SKM-1 (cell line): ENCODE data around the gene PLPPR5.

Experiments
- DNase-seq: peaks from one replicate; lab custom pipeline; 2025; ENCODE audit not compliant: unreplicated experiment; lab: John Stamatoyannopoulos, UW

PLPPR5 gene

DNA sequence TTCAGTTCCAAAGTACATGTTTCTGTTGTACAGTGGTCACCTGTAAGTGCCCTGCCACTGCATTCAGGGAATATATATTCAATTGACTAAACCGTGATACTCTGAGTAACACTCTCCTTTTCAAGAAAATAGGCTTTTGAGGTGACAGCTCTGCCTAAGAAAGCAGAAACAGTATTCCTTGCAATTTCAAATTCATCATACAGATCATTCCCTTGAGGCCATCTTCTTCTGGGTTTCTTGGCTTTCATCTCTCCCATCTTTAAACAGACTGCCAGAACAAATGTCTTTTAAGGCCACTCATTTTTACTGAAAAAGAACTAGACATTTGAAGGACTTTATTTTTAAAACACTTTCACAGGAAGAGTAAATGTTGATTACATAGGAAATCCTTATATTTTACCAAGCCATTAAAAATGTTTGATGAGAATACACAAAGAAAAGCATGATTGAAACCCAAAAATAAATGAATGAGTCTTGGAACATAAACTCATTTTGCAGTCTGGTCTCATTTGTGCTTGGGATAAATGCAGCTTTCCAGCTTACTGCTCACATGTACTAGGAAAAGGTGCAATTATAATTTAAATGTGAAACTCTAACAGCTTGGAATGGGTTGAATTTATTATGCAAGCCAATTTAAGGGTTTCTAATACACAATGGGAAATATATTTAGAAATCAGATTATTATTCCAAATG is 34.7 kb downstream of the PLPPR5 start:
- DNase-seq = no peak

DNA sequence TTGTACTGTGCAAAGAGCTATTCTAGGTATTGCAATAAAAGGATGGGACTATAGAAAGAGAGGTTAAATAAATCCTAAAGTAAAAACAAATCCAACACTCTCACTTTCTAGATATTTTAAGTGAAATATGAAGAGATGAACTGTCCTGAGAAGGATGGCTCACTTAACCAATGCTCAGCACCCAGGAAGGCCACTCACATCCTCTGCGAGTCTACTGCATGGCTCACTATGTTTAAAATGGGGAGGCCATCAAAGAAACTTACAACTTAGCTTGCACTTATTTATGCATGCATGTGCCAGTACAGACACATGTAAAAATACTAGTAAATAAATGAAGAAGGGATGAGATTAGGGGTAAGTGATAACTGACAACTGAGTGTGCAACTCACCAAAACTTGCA is 37.5 kb downstream of the PLPPR5 start:
- no peak for DNase-seq

DNA sequence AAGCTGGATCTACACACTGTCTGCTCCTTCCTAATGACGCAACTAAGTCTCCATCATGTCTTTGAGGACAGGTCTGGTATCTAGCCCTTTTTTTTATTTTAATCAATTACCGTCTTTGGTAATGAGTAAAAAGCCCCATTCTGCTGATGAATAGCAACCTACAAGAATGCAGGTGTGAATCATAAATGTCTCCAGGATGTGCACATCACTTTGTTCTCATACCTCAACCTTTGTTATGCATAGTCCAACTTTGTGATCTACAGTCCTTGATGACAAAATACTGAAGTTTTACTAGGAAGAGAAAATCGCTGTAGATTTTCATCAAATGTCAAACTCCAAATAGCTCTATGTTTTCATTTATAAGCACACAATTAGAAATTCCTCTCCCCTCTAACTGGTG is 39.3 kb downstream of the PLPPR5 start:
- DNase-seq = no peak

DNA sequence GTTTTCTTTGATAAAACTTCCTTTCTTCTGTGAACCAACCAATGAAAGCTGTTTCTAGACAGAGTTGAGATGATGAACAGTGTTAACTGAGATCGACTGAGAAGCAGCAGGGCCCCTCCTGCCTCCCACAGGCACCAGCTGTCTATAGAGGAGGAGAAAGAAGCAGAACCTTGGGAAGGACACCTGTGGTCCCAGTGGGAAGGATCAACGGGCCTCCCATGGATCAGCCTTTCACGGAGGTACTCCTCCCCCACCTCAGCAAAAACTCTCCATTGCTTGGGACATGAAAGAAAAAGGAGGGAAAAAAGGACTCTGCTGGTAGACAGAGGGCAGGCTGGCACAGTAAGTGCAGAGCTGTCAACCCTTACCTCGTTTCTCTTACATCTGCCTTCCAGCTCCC is 40.5 kb downstream of the PLPPR5 start:
- no peak for DNase-seq

DNA sequence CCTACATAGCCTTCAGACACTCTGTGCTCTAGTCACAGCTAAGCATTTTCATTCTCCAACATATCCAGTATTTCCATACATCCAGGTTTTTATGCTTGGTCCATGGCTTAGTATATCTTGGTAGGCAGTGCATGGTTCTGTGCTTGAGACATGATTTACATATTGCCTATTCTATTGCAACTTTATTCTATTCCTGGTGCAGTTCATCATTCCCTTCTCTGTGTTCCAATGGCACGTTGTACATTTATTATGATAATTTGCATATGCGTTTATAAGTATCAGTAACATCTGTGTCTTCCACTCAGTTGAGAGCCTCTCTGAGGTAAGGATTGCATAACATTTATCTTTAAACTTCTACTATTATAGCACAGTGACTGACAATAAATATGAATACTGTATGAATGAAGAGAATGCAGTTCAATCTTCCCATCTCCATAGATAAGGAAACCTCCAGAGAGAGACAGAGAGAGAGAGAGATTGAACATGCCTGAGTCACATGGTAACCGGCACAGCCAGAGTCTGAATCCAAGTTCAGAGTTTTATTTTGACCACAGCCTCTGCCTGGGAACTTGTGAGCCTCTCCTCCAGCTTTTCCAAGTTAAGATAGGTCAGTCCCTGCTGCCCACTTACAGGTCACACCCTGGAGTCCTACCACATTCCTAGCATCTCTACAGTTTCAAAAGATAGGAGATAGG is 41.5 kb downstream of the PLPPR5 start:
- no peak for DNase-seq

DNA sequence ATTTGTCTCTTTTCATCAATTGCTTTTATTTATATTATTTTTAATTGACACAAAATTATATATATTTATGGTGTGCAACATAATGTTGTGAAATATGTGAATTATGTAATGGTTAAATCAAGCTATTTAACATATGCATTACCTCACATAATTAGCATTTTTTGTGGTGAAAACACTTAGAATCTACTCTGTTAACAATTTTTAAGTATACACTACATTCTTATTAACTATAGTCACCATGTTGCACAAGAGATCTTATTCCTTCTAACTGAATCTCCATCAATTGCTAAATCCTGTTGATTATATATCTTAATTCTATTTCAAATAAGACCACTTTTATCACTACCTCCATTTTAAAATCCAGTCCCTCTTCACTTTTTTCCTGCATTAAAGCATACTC is 42.5 kb downstream of the PLPPR5 start:
- no peak for DNase-seq

DNA sequence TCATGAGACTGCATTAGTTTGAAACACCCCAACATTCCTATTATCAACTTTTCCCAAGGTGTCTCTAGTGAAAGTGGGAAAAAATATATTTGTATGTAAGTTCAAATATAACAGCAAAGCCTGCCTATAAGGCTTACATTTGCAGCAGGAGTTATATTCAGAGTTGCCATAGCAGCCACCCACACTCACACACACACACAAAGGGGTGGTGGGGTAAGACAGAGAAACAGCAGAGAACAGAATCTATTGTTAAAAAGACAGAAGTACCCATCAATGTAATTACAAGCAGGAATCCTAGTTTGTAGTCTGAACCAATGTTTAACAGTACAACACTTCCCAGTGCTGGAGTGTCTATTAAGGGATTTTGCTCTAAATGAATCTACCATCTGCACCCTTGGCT is 55.0 kb downstream of the PLPPR5 start:
- DNase-seq = no peak

DNA sequence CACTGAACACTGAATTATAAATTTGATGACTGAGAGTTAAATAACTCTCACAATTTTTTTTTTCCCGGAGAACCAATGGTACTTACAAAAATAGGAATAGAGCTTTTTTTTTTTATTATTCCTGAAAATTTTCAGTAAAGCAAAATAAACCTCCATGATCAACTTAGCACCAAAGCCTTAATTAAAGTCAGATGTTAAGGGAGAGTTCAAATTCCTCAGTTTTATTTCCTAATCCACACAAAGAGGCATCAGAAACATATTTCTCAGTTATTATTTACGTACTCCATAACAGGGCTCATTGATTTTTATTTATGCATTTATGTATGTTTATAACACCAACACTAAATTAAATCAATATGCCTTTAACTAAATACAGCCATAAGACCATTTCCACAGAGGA is 55.5 kb downstream of the PLPPR5 start:
- no peak for DNase-seq

DNA sequence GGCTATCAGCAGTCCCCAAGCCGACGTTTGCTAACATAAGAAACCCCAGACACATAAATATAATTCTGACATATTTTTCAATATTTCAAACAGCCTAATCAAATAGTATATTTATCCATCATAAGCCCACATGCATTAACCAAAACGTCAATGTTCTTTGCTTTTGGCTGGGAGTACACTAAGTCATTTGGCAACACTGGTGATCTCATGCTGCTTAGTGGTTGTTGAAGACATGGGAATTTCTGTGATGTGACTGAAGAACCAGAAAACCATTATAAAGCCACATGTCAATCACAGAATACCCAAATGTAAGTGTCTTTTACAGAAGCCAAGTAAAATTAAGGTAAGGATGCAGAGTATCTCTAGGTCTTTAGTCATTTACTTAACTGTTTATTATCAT is 57.6 kb downstream of the PLPPR5 start:
- no peak for DNase-seq

DNA sequence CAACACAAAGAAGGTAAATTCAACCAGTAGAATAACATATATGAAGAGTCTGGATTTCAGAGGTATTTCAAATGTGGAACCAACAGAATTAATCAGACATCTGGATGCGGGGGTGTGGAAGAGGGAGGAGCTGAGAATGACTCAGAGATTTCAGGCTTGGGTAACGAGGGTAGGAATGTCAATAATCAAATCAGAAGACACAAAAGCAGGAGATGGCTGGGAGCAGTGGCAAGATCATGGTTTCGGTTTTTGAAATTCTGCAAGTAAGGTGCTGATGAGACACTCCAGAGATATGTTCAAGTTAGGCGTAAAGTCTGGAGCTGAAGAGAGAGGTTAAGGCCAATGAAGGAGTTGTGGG is 64.0 kb downstream of the PLPPR5 start:
- DNase-seq = no peak

DNA sequence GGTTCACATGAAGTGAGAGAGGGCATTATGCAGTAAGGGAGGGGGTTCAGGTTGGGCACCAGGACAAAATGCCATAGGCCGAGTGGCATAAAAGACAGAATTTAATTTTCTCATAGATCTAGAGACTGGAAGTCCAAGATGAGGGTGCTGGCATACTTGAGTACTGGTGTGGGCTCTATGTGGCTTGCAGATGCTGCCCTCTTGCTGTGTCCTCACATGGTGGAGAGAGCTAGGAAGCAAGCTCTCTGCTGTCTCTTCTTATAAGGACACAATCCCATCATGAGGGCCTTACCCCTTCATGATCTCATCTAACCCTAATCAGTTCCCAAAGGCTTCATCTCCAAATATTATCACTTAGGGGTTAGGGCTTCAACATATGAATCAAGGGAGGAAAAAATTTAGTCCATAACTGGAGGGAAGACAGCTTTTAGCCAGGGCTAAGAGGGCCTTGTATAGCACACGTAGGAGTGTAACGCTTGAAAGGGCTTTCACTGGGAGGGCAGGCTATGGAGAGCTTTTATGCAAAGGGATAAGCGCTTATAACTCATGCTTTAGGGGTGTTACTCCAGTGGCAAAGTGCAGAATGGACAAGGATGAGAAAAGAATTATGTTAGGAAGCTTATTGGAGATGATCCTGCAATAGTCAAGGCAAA is 64.5 kb downstream of the PLPPR5 start:
- DNase-seq = no peak

DNA sequence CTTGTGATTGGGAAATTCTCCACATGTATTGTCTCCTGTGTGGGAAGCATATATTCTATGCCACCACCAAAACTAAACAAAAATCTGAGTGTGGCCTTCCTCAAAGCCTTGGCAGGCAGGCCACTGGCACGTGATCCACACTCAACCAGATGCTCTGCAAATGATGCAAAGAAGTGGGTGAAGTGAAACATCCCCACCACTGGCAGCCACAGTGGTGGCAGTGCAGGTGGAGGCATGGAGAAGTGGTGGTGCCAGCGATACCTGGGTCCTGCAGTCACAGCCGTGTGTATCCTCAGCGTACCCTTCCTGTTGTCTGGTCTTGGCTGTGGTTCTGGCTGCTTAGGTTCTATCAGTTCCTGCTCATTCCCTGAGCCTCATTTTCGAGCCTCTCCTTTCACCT is 65.2 kb downstream of the PLPPR5 start:
- DNase-seq = no peak

DNA sequence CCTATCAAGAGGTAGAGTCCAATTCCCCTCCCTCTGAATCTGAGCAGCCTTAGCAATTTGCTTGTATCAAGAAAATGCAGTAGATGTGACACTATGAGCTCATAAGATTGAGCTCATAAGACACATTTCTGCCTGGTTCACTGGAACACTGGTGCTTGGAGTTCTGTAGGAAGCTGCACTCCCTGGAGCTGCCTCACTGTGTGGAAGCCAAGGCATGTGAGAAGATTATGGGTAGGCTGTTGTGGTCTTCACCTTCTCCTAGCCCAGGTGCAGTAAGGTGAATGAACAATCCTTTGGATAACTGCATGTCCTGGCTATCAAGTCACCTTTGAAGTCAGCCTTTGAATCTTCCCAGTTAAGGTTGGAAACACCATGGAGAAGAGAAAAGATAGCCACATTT is 67.3 kb downstream of the PLPPR5 start:
- no peak for DNase-seq

DNA sequence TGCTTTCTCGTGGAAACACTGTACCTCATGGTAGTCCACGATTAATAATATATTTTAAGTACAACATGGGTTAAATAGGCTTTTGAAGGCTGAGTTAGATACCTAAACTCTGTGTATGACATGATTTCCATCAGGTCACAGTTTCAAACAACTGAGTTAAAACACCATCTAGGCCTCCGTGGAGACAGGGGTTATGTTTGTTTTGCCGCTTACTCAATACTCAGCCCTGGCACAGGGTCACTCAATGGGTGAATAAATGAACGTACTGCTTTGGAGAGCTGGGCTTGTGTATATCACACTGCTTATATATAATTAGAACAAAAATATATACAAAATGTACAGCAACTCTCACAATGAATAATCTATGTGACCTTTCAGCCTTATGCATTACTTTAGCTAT is 72.5 kb downstream of the PLPPR5 start:
- no peak for DNase-seq

DNA sequence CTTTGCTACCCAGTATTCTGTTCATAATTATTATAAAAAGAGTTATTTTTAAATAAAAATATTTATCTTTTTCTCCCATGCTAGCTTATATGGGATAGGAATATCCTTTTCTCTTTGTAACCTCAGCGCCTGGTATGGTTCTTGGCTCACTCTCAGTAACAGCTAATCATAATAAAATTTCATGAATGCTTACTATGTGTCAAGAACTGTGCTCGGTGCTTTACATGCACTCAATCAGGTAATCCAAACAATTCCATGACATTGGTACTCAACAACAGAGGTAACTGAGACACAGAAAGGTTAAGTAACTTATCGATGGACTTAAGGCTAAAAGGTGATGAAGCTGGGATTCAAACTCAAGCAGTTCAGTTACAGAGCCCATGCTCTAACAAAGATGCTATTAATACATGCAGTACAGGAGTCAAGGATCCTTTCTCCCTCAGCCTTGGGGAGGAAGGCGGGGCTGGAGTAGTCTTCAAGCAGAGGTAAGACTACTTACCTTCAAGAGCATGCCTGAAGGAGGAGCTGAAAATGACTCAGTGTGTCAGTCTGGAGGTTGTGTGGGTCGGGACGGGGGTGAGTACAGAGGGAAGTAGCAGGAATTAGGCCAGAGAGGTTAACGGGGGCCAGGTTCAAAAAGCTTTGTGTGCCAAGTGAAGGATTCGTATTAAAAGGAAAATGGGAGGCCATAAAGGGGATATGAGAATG is 73.4 kb downstream of the PLPPR5 start:
- no peak for DNase-seq

DNA sequence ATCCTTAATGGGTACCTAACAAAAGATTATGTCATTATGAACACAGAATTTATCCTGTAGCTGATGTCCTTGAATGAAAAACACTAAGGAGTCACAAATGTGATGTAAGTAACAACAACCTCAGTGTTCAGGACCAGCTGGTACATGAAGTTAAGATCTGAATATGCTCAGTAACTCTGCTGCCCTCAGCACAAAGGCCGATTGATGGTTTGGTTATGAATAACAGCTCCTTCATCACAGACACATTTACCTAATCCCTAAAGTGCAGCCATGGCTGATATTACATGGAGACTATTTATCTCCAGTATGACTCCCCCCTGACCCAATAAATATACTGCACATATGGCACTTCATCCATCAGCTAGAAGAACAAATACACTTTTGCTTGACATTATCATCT is 75.2 kb downstream of the PLPPR5 start:
- no peak for DNase-seq

DNA sequence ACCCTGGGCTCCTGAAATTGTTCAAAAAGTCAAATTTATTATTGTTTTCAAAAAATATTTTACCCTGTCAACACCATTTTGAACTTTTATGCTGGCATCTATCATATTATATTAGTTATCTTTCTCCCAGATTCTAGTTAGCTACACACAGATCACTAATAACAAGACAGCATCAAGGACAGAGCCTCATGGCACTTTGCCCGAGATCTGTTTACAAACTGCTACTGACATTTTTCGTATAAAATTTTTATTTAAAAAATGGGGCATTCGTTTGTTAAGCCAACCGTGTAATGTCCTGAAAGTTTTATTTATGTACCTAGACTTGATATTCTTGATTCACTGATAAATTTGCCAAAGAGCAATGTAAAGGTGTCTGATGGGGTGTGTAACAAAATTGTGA is 78.1 kb downstream of the PLPPR5 start:
- no peak for DNase-seq

DNA sequence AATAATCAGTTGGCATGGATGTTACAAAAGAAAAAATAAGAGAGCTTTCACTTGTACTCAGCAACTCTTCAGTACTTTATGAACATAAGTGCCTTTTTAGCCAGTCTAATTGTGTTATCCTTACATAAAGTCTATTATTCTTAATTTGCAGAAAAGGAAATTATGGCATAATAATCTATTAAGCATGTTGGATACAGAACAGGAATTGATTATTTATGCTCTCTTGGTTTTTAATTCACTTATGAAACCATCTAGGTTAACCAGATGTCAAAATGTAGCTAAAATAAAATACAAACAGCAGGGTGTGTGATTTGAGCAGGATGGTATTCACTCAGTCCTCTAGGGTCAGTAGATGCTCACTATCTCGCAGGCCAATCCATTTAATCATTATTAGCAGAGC is 79.7 kb downstream of the PLPPR5 start:
- no peak for DNase-seq

DNA sequence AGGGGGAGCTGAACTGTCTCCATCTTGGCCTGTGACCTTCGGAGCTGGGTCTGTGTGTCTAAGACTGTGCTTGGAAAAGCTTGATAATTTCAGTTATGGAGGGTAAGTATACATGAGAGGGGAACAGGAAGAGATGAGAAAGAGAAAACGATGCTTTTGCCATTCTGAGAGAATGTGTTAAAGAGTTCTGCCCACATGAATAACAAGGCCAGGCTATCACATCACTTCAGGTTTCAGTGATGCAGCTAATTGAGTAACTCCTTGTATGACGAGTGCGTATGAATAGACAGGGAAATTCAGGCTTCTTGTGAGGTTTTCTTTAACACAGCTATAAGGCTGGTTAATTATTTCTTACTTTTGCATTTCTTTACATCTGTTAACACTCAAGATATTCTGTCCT is 81.0 kb downstream of the PLPPR5 start:
- DNase-seq = no peak

DNA sequence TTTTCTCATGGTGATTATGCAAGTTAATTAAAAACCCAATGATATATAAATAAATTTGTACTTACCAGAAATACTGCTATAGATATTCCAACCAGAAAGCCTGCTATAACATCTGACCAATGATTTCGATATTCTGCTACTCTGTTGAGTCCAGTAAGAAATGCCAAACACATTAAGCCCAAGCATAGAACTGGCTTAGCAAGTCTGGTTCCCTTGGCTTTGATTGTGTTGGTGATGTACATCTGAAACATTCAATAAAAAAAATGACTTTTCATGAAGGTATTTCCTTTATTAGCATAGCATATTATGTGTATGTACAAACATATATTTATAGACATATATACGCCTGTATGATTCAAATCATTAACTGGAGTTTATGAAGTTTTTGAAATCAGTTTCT is 82.8 kb downstream of the PLPPR5 start:
- DNase-seq = no peak

DNA sequence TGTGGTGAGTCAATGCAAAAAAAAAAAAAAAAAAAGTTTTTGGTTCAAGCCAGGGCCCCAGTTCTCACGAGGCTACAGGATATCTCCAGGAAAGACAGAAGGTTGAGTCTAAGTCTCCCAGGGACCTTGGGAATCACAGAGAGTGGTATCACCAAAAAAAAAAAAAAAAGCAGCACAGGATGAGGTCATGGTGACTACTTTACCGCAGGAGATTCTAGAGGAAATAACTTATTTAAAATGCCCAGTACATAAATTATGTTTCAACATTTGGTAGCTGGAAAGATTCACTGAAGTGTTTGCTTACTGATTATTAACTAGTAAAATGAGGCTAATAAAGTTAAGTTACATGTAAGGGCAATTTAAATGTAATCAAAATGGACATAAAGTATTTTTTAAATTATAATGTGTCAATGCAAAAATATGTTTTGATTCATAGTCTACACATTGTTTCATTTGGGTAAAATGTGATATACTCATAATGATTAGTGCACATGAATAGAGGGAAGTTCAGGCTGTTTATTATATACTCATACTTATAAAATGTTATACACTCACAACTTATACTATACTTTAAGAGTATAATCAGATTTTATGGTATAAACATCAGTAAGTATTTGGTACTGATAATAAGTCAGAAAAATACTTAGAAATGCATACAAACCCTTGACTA is 84.1 kb downstream of the PLPPR5 start:
- no peak for DNase-seq
